HG03432 (cell line): Measurements from ENCODE around the gene APBB2.

Source experiments
- ATAC-seq: cut with Tn5 transposase; IDR thresholded peaks from one replicate; pipeline ENCODE4 v1.9.1; 2021; ENCODE audit warnings: mild to moderate bottlenecking, moderate library complexity; ENCODE audit not compliant: unreplicated experiment

The APBB2 gene

GRCh38 chr4:40991908-40992307, 222.4 kb downstream of the APBB2 start:
- ATAC-seq: peak; percentile 57

- peak; percentile 22 for ATAC-seq
Observed at GRCh38 chr4:40990899-40991265, 223.5 kb downstream of the APBB2 start.

GRCh38 chr4:40990236-40990898, 224.0 kb downstream of the APBB2 start:
- ATAC-seq: peak; percentile 27

DNA sequence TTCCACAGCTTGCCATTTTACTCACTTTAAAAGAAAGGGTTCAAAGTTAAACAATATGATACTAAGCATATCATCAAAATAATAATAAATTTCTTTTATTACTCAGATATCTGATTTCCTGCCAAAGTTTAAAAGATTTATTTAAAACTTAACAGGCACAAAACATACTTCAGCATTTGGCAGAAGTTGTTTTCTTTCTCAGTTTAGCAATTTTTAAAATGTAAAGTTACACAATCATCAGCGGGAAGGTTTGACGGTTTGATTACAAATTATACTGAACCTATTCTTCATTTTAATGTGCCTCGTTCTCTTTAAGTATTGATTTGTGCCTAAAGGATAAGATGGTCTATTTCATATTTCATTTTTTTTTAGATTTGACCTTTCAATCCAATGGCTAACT, 227.2 kb downstream of the APBB2 start:
- no peak for ATAC-seq

- no peak for ATAC-seq
Observed at GRCh38 chr4:40986375-40986774, 228.0 kb downstream of the APBB2 start.

DNA sequence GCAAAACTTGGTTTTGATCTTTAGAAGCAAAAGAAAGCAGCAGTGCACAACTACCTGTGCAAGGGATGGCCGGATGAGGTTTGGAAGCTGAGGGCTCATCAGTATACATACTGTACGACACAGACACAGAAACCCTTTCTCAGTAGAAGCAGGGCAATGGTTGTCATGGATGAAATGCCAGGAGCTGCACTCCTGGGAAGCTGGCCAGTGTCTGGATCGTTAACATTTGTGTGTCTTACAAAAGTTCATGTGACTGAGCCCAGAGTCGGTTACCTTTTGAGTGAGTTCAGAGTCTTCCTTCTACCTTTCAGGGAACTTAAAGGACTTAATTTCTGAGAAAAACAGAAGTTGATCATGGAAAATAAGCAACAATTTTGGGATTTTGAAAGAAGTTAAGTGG, 230.3 kb downstream of the APBB2 start:
- ATAC-seq: no peak

DNA sequence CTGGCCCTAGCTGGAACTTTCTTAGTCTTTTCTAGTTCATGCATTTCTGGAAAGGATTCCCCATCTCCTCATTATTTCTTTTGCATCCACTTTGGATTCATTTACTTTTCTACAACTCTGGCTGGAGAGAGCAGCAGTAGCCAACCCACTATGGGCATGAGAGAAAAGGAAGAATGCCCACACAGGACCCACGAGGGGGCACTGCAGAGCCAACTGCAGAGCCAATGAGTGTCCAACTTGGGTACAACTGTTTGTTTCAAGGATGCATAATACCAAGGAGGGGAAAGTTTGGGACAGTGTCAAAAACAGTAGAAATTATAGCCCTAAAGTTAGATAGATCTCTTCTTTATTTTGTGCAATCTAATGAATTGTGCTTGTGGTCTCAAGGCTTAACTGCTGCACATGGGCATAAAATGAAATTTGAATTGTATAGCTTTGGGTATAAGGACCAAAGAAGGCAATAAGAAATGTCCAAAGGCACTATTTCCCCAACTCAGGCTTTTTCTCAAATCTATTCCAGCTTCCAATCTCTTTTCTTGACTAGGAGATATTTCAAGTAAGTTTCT, 233.9 kb downstream of the APBB2 start:
- ATAC-seq: peak; percentile 59

GRCh38 chr4:40978548-40978947, 235.8 kb downstream of the APBB2 start:
- no peak for ATAC-seq

- peak; percentile 60 for ATAC-seq
Observed at GRCh38 chr4:40976343-40976742, 238.0 kb downstream of the APBB2 start.

DNA sequence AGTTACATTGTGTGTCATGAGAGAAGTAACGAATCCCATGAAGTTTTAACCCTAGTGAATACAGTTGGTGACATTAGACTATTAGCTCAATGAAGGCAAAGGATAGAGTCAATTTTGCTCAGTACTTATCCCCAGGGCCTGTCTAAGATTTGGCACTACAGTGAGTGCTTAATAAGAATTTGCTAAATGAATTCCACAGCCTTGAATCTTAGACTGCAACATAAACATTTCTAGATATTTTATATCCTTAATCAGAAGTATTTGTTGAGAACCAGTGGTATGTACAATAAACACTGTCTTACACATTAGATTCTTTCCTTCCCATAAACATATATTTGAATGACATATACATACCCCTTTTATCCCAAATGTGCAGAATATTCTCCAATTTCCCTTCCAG, 241.6 kb downstream of the APBB2 start:
- no peak for ATAC-seq

DNA sequence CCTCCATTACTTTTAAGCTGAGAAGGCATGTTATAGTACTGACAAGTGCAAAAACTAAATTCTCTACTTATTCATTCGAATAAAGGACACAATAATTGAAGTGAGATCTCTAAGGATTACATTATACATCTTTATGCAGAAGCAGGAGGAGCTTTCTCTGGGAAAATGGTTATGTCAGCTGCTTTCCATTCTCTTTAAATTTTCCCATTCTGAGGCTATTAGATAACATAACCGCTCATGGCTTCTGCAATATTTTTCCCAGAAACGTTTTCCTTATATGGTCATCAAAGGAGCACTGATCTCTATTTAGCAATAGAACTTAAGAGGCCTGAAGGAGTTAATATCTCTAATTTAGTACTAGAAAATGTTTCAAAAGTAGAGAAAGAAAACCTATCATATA, 243.0 kb downstream of the APBB2 start:
- ATAC-seq: no peak

- no peak for ATAC-seq
Observed at GRCh38 chr4:40969501-40969900, 244.8 kb downstream of the APBB2 start.

DNA sequence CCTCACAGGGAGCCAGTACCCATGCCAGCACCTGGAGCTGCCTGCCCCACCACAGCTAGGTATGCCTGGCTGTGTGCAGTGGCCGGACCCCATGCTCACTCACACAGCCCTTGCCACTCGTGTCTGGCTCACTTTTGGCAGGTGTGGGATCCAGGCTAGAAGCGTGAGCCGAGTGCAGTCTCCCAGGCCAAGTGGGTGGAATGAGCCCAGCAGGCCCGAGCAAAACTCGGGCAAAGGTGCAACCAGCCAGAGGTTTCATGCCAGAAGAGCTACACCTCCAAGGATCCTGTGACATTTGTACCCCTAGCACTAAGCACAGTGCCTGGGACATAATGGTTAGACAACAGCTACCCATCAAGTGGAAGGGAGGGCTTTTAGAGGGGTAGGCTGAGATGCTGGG, 246.8 kb downstream of the APBB2 start:
- ATAC-seq: no peak

- ATAC-seq: no peak
Observed at GRCh38 chr4:40966091-40966490, 248.3 kb downstream of the APBB2 start.

GRCh38 chr4:40963897-40964478, 250.4 kb downstream of the APBB2 start:
- ATAC-seq: no peak

DNA sequence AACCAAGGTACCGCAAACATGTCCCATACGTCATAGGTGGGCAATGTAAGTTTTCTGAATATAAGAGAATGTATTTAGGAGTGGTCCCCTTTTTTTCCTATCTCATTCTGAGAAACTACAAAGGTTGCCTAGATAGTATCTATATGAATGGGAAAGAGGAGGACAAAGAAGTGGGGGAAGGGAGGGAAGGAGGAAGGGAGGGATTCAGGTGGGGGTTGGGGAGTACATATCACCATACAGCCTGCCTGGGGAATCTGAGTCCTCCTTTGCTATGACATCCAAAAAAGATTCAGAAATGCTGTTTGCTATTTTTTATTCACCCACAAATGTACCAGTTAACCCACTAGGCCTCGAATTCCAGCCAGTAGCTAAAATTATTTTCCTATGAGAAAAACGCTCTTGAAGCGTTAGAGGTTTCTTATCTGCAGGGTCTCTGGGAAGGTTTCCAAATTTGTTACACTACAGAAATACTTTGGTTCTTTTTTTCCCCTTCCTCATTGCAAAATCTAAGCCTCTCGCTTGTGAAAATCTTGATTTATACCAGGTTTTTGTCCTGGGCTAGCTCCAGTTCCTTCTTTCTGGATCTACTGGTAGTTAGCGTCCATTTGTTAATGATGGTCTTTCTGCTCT, 251.7 kb downstream of the APBB2 start:
- no peak for ATAC-seq

DNA sequence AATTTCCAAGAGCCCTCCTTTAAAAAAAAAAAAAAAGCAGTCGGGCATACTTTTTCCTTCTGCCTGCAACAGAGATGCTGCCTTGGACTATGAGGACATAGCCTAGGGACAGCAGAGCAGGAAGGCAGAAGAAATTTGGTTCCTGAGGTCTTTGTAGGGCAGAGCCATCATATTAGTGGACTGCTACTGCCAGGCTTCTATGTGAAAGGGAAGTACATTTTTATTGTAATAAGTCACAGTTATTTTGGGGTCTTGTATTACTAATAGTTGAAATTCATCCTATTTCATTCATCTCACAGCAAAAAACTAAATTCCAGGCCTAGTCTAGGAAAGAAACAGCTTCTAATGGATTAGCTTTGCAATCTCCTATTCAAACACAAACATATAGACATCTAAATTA, 253.4 kb downstream of the APBB2 start:
- no peak for ATAC-seq

DNA sequence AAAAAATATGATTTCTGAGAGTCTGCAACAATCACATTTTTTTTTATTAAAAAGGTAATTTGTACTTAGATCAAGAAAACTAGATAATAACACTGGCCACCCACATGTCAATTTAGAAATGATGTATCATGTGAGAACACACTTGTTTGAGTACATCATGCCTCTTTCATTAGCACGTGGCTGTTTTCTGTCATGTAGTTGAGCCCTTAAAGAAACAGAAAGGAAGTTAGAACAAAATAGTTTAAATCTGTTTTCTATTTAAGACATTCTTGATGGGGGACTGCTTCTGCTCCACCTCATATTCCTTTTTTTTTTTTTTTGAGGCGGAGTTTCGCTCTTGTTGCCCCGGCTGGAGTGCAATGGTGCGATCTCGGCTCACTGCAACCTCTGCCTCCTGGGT, 257.1 kb downstream of the APBB2 start:
- no peak for ATAC-seq

- no peak for ATAC-seq
Observed at GRCh38 chr4:40956721-40957255, 257.6 kb downstream of the APBB2 start.

- ATAC-seq: no peak
Observed at GRCh38 chr4:40954088-40954668, 260.2 kb downstream of the APBB2 start.

DNA sequence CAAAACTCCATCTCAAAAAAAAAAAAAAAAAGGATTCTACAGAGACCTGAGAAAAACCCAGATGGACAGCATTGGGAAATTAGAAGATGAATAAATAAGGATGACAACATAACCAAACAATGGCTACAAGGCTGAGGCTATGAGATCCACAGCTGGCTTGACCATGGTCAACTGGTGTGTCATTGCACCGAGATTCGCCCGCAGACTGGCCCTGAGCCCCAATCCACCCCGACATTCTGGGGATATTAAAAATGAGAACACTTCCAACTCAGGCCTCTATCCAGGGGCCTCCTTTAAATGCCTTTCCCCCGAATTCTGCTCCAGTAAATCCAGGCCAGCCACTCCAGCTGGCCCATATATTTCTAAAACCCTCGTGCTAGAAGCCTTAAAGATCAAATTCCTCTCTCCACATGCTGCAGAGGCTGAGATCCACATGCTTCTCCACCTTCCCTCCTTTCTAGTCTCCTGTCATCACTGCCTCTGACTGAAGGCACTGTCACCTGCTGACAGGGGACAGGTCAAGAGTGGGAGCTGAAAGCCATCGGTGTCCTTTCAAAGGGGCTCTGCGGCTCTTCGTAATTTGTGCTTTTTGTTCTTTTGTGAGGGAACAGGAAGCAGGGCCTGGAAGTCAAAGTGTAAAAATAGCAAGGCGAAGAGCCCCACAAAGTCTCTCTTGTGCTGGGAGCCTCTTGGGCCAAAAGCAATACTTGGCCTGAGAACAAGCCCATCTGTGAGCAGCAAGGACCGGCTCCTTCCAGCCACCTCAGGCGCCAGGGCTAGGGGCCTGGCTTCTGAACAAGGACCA, 260.9 kb downstream of the APBB2 start:
- no peak for ATAC-seq
